ENCODE data around the gene AP2A2. TPM values are rescaled to one million over a fixed set of nuclear protein-coding genes. Genes with fewer than 3 reads are reported as not detected.

Gene AP2A2
- total and polyA plus RNA-seq, 5 donors: 22.4 to 55.0 (median 48.9) TPM

DNA sequence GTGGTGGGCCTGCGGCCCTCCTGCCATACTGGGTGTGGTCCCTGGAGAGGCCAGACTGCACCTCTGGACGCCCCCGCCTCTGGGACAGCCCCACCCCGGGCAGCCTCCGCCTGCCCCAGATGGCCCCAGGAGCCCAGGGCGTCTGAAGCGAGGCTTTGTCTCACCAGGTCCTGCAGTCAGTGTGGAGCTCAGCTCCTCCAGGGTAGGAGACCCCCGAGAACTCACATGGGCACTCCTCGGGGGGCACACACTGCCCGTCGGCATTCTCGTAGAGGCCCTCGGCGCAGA lies 100.4 kb downstream of the AP2A2 start:
- no peaks in the 10 kb centered on the region for H3K4me1 ChIP-seq (ENCODE audit: control insufficient read depth, insufficient read depth, low read length)
- whole genome bisulfite sequencing: 84% methylated on average over 14 of the region's 14 CpGs
- H3K9me3 ChIP-seq (ENCODE audit: control insufficient read depth, low read length): no peaks in the 10 kb centered on the region
- H3K27ac ChIP-seq (ENCODE audit: low read length): no peak overlapping the region
- no peak for ATAC-seq
- no peak overlapping the region for H3K4me3 ChIP-seq (ENCODE audit: low read length)
- H3K27me3 ChIP-seq (ENCODE audit: control insufficient read depth, insufficient read depth): no peaks in the 10 kb centered on the region
- peak in 1 of 3 donors; percentile 55 for DNase-seq
- intact Hi-C loops (cut with DNase I): no loop called here

DNA sequence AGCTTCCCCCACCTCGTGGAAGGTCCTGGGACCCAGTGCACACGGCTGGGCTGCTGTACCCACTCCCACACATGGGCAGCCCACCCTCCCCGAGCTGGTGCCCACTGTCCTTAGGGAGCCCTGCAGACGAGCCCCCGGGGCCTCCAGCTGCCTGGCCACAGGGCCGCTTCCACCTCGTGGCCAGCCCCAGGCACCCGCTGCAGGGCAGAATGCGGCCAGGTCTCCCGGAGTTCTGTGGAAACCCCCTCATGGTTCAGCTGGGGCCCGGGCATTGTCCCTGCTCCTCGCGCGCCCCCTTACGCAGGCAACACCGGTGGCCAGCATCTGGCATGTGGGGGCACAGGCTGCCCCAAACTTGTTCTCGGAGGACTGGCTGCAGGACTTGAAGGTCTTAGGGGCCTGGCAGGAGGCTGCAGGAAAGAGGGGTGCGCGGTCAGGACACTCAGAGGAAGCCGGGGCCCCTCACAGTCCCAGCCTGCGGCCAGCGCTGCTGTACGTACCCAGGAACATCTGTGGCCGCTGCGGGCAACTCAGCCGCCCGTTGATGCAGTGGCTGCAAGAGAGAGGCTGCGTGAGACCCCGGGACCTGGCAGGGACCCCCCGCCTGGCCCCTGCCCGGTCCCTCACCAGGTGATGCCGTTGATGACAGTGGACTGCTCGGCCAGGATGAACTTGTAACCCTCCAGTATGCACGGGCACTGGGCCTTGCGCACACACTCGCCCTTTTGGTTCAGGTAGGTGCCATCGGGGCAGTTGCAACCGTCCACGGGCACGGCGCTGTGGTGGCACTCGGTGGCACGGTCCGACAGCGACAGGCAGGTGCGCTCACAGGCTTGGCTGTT lies 101.2 kb downstream of the AP2A2 start:
- H3K27me3 ChIP-seq (ENCODE audit: control insufficient read depth, insufficient read depth): no peaks in the 10 kb centered on the region

DNA sequence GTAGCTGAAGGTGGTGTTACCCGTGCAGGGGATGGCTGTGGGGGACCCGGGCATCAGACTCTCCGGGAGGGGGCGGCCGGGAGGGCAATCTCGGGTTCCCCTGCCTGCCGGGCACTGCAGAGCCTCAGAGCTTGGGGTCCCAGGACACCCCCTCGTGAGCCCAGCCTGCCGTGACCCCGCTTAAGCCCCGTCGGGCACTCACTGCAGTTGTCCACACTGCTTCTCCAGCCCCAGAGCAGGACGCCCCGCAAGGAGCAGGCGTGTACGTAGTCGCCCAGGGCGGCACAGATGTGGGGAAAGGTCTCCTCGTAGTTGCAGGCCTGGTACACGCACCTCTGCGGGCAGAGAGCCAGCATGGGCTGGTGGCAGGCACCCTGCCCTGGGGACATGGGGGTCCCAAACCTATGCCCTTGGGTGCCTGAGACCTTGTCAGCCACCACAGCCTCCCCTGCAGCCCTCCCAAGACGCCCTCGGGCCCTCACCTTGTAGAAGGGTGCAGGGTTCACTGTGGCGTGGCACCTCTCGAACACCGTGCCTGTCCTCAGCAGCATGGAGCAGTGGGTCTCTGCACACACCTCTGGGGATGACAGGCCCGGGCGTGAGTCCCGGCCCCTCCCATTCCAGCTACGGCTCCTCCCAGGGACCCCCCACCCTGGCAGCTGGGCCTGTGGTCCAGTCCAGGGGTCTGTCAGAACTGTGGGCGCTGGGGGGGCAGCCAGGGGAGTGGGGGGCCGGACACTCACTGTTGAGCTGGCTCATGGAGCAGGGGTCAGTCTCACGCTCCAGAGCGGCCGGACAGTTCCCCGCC lies 102.0 kb downstream of the AP2A2 start:
- intact Hi-C loops (cut with DNase I): no loop called here
- Histone ChIP-seq H3K9me3 (ENCODE audit: control insufficient read depth, low read length) (no peaks in the 10 kb centered on the region), H3K27ac (ENCODE audit: low read length) (no peak overlapping the region), H3K4me3 (ENCODE audit: low read length) (no peak overlapping the region), H3K27me3 (ENCODE audit: control insufficient read depth, insufficient read depth) (no peaks in the 10 kb centered on the region), H3K4me1 (ENCODE audit: control insufficient read depth, insufficient read depth, low read length) (no peaks in the 10 kb centered on the region)
- peak in 2 of 3 donors; percentile 29 to 63 for DNase-seq
- WGBS: 84% methylated on average over 36 of the region's 36 CpGs
- no peak for ATAC-seq

More for the DNA sequence above, 101.2 kb downstream of the AP2A2 start:
- H3K4me1 ChIP-seq (ENCODE audit: control insufficient read depth, insufficient read depth, low read length): no peaks in the 10 kb centered on the region
- no peaks in the 10 kb centered on the region for H3K9me3 ChIP-seq (ENCODE audit: control insufficient read depth, low read length)
- DNase-seq (peak in 2 of 3 donors; percentile 46 to 50), ATAC-seq (no peak)
- WGBS: 88% methylated on average over 46 of the region's 46 CpGs
- no peak overlapping the region for H3K4me3 ChIP-seq (ENCODE audit: low read length)
- H3K27ac ChIP-seq (ENCODE audit: low read length): no peak overlapping the region
- intact Hi-C loops (cut with DNase I): no loop called here

DNA sequence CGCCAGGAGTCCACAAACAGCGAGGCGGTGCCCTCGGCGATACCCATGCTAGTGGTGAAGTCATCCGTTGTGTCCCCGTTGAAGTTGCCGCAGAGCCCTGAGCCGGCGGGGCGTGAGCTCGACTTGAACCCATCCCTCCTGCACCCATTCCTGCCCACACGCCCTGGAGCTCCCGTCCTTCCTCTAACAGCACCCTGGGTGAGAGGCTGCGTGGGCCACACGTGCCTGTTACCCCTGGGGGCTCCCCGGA lies 102.5 kb downstream of the AP2A2 start:
- H3K27ac ChIP-seq (ENCODE audit: low read length): no peak overlapping the region
- ATAC-seq (no peak), DNase-seq (peak in 1 of 3 donors; percentile 50)
- H3K9me3 ChIP-seq (ENCODE audit: control insufficient read depth, low read length): no peaks in the 10 kb centered on the region
- intact Hi-C loops (cut with DNase I): no loop called here
- 78% methylated on average over 17 of the region's 17 CpGs for WGBS
- no peaks in the 10 kb centered on the region for H3K4me1 ChIP-seq (ENCODE audit: control insufficient read depth, insufficient read depth, low read length)
- no peak overlapping the region for H3K4me3 ChIP-seq (ENCODE audit: low read length)
- H3K27me3 ChIP-seq (ENCODE audit: control insufficient read depth, insufficient read depth): no peaks in the 10 kb centered on the region

DNA sequence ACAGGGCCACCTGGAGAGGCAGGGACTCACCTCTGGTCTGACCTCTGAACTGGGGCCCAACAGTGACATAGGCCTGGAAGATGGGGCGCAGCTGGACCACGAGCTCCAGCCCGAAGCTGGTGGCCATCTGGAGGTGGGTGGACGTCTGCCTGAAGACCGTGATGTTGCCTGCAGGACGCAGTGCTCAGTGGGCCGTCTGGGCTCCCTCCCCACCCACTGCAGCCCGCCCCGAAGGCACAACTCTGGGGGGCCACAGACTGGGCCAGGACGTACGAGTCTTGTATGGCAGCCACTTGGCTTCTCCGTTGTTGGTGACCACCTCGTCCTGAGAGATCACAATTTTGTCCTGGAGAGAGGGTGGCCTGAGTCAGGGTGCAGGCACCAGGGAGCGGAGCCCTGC lies 102.9 kb downstream of the AP2A2 start:
- no peaks in the 10 kb centered on the region for H3K9me3 ChIP-seq (ENCODE audit: control insufficient read depth, low read length)
- H3K4me3 ChIP-seq (ENCODE audit: low read length): no peak overlapping the region
- 80% methylated on average over 14 of the region's 14 CpGs for WGBS
- no peak for DNase-seq
- no peaks in the 10 kb centered on the region for H3K27me3 ChIP-seq (ENCODE audit: control insufficient read depth, insufficient read depth)
- intact Hi-C loops (cut with DNase I): no loop called here
- no peak for ATAC-seq
- no peaks in the 10 kb centered on the region for H3K4me1 ChIP-seq (ENCODE audit: control insufficient read depth, insufficient read depth, low read length)
- H3K27ac ChIP-seq (ENCODE audit: low read length): no peak overlapping the region

DNA sequence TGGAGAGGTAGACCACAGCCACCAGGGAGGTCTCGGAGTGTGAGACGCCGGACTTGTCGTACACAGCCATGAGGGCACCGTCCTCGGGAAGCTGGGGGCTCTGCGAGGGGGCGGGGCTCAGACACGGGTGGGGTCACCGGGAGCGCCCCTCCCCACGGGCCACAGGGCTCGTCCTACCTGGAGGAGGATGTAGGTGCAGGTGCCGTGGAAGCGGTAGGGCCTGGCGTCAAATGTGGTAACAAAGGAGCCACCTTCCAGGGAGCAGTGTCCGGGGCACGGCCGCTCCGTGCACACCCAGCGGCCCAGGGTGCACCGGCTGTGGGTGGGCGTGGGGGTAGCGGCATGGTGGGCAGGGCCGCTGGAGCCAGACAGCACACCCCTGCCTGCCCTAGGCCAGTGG lies 103.4 kb downstream of the AP2A2 start:
- H3K4me3 ChIP-seq (ENCODE audit: low read length): no peak overlapping the region

DNA sequence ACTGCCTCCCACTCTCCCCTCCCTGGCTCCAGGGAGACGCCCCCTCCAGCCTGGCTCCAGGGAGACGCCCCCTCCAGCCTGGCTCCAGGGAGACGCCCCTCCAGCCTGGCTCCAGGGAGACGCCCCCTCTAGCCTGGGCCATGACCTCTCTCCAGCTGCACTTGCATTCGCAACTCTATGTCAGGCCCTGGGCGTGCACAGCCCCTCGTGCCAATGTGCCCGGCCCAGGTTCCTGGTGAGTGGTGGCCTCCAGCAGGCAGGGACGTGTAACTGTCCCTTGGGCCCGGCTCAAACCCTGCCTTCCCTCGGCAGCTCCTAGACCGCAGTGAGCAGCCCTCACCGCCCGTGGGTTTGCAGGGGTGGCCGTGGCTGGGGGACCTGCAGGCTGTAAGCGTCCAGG lies 104.0 kb downstream of the AP2A2 start:
- Histone ChIP-seq H3K27me3 (ENCODE audit: control insufficient read depth, insufficient read depth) (no peaks in the 10 kb centered on the region), H3K27ac (ENCODE audit: low read length) (no peak overlapping the region), H3K9me3 (ENCODE audit: control insufficient read depth, low read length) (no peaks in the 10 kb centered on the region), H3K4me3 (ENCODE audit: low read length) (no peak overlapping the region), H3K4me1 (ENCODE audit: control insufficient read depth, insufficient read depth, low read length) (no peaks in the 10 kb centered on the region)
- ATAC-seq: no peak
- intact Hi-C loops (cut with DNase I): no loop called here
- DNase-seq: peak in 1 of 3 donors; percentile 50
- WGBS: 39% methylated on average over 16 of the region's 16 CpGs

More for the DNA sequence above, 103.4 kb downstream of the AP2A2 start:
- ATAC-seq: no peak
- DNase-seq: peak in 1 of 3 donors; percentile 51
- Histone ChIP-seq H3K27me3 (ENCODE audit: control insufficient read depth, insufficient read depth) (no peaks in the 10 kb centered on the region), H3K9me3 (ENCODE audit: control insufficient read depth, low read length) (no peaks in the 10 kb centered on the region), H3K27ac (ENCODE audit: low read length) (no peak overlapping the region), H3K4me1 (ENCODE audit: control insufficient read depth, insufficient read depth, low read length) (no peaks in the 10 kb centered on the region)
- intact Hi-C loops (cut with DNase I): no loop called here
- 82% methylated on average over 25 of the region's 25 CpGs for WGBS

DNA sequence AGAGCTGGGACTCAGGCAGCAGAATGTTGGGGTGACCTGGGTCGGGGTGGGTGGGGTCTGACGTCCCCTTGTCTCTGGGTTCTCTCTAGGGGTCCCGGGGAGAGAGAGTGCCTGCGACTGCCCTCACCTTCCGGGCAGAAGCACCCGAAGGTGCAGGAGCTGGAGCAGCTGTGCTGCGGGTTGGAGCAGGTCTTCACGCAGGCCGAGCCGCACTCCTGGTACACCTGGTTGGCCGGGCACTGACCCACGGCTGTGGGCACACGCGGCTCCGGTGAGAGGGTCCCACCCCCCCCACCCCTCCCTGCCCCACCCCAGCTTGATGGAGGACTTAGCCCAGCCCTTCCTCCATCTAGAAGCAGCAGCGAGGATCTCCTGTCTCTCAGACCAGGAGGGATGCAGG lies 104.4 kb downstream of the AP2A2 start:
- intact Hi-C loops (cut with DNase I): no loop called here
- ATAC-seq: no peak
- Histone ChIP-seq H3K27me3 (ENCODE audit: control insufficient read depth, insufficient read depth) (no peaks in the 10 kb centered on the region), H3K4me1 (ENCODE audit: control insufficient read depth, insufficient read depth, low read length) (no peaks in the 10 kb centered on the region), H3K9me3 (ENCODE audit: control insufficient read depth, low read length) (no peaks in the 10 kb centered on the region), H3K27ac (ENCODE audit: low read length) (no peak overlapping the region), H3K4me3 (ENCODE audit: low read length) (no peak overlapping the region)
- WGBS: 72% methylated on average over 16 of the region's 16 CpGs
- DNase-seq: peak in 1 of 3 donors; percentile 55

DNA sequence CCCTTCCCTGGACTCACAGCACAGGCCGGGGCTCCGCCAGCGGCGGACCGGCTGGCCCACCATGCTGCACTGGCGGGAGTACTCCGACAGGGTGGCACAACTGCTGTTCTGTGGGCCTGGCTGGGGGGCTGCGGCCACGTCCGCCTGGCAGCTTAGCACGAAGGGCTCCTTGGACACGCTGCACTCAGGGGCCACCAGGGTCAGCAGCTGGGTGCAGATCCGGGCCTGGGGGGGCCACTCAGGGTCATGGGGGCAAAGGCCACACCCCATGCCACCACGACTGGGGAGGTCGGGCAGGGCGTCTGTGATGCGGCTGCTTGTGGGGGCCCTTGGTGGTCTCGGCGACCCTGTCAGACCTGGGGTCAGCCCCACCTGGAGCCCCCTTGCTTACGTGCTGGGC lies 104.9 kb downstream of the AP2A2 start:
- intact Hi-C loops (cut with DNase I): no loop called here
- no peak overlapping the region for H3K27ac ChIP-seq (ENCODE audit: low read length)
- H3K9me3 ChIP-seq (ENCODE audit: control insufficient read depth, low read length): no peaks in the 10 kb centered on the region
- WGBS: 62% methylated on average over 20 of the region's 20 CpGs
- ATAC-seq (no peak), DNase-seq (peak in 1 of 3 donors; percentile 46)
- no peaks in the 10 kb centered on the region for H3K4me1 ChIP-seq (ENCODE audit: control insufficient read depth, insufficient read depth, low read length)
- no peaks in the 10 kb centered on the region for H3K27me3 ChIP-seq (ENCODE audit: control insufficient read depth, insufficient read depth)
- H3K4me3 ChIP-seq (ENCODE audit: low read length): no peak overlapping the region

DNA sequence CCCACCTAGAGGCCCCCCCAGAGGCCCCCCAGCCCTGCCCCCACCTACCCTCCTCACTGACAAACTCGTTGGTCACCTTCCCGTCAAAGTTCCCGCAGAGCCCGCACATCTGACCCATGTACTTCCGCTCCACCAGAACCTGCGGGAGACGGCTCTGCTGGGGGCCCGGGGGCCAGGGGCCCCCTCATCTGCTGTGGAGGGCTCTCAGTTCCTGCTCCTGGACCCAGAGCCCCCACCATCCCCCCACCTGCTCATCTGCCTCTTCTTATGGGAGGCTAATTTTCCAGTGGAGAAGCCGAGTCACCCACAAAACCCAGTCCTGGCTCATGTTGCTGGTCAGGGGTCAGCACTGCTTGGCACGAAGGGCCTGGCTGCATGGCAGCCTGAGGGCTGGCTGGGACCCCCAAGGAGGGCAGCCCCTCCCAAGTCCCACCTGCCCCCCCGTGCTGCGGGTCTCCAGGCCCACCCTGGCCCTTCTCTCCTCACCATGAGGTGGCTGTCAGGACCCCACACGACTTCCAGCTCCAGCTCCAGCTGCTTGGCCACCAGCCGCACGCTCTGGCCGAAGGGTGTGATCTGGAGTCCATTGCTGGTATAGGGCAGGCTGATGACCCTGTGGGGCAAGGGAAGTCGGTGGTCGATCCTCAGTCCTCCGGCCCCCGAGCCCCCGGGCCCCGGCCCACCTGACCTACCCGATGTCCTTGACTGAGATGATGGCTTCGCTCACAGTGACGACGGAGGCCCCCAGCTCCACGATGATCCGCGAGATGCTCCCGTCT lies 105.6 kb downstream of the AP2A2 start:
- Histone ChIP-seq H3K9me3 (ENCODE audit: control insufficient read depth, low read length) (no peaks in the 10 kb centered on the region), H3K27me3 (ENCODE audit: control insufficient read depth, insufficient read depth) (no peaks in the 10 kb centered on the region), H3K4me3 (ENCODE audit: low read length) (no peak overlapping the region), H3K27ac (ENCODE audit: low read length) (no peak overlapping the region), H3K4me1 (ENCODE audit: control insufficient read depth, insufficient read depth, low read length) (no peaks in the 10 kb centered on the region)
- intact Hi-C loops (cut with DNase I): no loop called here
- DNase-seq (no peak), ATAC-seq (no peak)
- 78% methylated on average over 30 of the region's 30 CpGs for WGBS

DNA sequence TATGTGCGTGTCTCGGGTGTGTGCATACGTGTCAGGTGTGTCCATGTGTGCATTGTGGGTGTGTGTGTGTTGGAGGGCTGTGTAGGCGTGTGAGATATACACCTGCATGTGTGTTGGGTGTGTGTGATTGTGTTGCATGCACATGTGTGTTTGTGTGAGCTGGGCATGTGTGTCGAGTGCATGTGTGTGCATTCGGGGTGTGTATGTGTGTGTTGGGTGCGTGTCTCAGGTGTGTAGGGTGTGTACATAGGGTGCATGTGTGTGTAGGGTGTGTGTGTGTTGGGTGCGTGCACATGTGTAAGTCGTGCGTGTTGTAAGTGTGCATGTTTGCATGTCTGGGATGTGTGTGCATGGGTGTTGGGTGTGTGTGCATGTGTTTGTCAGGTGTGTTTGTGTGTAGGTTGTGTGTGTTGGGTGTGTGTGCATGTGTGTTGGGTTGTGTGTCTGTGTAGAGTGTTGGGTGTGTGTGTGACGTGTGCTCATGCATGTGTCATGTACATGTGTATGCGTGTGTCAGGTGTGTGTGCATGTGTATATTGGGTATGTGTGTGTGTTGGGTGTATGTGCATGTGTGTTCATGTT lies 106.7 kb downstream of the AP2A2 start:
- no peaks in the 10 kb centered on the region for H3K9me3 ChIP-seq (ENCODE audit: control insufficient read depth, low read length)
- no peaks in the 10 kb centered on the region for H3K4me1 ChIP-seq (ENCODE audit: control insufficient read depth, insufficient read depth, low read length)
- whole genome bisulfite sequencing: 95% methylated on average over 12 of the region's 12 CpGs
- H3K27me3 ChIP-seq (ENCODE audit: control insufficient read depth, insufficient read depth): no peaks in the 10 kb centered on the region
- no peak overlapping the region for H3K27ac ChIP-seq (ENCODE audit: low read length)
- no peak overlapping the region for H3K4me3 ChIP-seq (ENCODE audit: low read length)
- DNase-seq: no peak
- intact Hi-C loops (cut with DNase I): no loop called here
- ATAC-seq: no peak

All from right cardiac atrium (tissue), 5 donors.